SH-SY5Y (cell line): ENCODE results near the gene PRLH.

ENCODE experiments used
- GATA2 ChIP-seq: IDR thresholded peaks from 2 replicates; pipeline ENCODE4 v1.6.1; 2011; ENCODE audit warnings: mild to moderate bottlenecking, low read depth, low read length
- GATA3 ChIP-seq: IDR thresholded peaks from 2 replicates; pipeline ENCODE4 v1.6.1; 2011; ENCODE audit warnings: low read depth, mild to moderate bottlenecking, low read length, moderate library complexity

The PRLH gene

DNA sequence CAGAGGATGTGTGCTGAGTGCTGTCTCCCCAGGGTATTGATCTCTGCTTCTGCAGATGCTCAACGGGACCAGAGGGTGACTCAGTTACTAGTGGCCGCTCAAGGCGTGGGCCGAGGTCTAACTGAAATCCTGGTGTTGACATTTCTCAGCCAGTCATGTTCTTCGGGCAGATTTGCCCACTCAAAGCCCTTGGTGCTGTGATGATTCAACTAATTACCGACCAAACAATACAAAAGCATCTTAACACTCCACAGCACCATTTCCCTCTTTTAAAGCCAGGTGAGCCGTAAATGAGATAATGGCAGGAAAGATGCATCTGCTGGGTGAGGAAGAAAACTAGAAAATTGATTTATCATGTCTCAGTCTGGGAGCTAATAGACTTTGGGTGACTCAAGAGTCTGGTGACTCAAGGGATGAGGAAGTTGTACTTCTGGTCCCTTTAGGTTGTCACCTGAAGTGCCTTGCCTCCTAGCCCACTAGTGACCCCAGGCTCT is 32.7 kb upstream of the PRLH start:
- TF ChIP-seq GATA2, result no peak
- TF ChIP-seq GATA3, result no peak

DNA sequence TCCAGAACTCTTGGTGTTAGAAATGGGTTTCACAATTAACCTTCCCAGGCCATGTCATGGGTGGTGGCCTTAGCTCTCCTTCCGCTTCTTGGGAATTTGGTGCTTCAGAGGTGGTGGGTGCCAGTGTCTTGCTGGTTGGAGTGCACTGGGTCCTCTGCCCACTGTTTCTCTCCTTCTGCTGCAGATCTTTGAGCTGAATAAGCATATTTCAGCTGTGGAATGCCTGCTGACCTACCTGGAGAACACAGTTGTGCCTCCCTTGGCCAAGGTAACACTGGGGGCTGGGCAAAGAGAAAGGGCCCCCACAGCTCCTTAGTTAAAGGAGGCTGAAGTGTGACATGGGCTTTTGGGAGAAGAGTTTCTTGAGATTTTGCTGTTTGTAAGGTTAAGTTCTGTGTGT is 32.0 kb upstream of the PRLH start:
- TF ChIP-seq GATA3, result no peak
- TF ChIP-seq GATA2, result no peak

DNA sequence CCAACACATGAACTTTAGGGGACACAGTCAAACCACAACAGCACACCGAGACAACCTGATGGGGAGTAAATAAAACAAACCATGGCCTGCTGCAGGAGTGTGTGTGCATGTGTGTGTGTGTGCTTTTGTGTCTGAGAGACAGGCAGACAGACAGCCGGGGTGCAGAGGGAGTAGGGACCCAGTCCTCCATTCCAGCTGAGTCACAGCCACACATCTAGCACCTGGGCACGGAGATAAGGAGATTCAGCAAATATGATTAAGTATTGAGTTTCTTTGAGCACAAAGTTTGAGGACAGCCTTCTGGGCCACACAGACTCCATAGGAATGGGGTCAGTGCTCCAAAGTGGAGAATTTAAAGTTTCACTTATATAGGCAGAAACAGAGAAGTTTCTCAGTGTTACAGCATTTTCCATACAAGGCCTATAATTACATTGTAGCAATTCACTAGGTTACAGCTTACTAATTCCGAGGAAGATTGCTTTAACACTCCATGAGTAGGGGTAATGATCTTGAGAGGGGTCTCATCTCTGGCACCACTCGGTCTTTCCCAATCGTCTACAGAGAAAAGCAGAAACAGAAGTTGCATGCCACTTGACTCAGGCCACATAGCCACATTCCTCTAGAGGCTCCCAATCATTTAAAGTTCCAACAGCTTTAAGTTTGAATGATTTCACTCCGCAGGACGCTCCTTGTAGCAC is 30.8 kb upstream of the PRLH start:
- TF ChIP-seq GATA3 (no peak), GATA2 (no peak)

DNA sequence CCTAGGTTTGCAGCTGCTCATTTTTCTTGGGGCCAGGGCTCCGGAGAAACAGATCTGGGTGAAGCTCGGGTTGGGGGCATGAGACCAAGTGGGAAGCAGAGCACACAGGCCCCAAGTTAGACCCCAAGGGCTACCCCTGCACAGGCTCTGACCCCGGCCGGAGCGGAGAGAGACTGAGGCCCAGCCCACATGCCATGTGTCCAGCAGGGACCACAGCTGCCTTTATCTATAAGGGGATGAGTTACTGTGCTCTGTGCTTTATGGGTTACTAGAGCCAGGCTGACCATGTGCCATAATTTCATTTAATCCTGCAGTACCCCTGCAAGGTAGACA is 30.3 kb upstream of the PRLH start:
- TF ChIP-seq GATA3 (no peak), GATA2 (no peak)

- TF ChIP-seq GATA2 (no peak), GATA3 (no peak)
Measured at GRCh38 chr2:237536617-237537016, 29.8 kb upstream of the PRLH start.

GRCh38 chr2:237538001-237538720 is 28.2 kb upstream of the PRLH start:
- TF ChIP-seq GATA2 (no peak), GATA3 (no peak)

DNA sequence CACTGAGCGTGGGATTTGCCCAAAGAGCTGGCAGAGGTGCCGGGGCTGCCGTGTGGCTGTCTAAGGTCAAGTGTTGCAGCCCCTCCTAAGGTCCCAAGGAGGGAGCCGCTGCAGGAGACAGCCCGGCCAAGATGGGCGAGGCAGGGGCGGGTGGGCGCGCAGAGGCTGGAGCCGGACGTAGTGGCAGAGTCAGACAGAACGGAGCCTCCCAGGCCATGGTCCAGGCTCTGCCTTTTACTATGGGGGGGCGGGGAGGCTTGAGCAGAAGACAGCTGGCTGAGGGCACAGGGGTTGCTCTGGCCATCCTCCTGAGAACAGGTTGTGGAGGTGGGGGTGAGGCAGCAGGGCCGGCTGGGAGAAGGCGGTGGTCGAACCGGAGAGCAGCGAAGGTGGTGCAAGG is 27.5 kb upstream of the PRLH start:
- TF ChIP-seq GATA3, result no peak
- no peak for TF ChIP-seq GATA2

DNA sequence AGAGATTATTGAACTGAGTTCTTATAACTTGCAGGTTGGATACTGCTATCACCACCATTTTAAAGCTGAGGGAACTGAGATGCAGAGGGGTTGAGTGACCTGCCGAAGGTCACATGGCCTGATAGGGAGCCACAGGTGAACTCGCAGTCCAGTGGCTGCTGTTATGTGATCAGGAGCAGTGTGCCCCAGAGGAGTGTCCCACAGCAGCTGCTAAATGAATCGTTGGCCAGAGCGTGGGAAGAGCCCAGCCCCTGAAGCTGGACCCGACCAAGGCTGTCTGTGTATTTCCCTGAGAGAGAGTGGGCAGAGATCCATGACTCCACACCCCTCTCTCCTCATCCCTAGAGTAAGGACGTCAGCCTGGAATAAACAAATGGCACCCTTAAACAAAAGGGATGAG is 26.7 kb upstream of the PRLH start:
- TF ChIP-seq GATA3 (no peak), GATA2 (no peak)

DNA sequence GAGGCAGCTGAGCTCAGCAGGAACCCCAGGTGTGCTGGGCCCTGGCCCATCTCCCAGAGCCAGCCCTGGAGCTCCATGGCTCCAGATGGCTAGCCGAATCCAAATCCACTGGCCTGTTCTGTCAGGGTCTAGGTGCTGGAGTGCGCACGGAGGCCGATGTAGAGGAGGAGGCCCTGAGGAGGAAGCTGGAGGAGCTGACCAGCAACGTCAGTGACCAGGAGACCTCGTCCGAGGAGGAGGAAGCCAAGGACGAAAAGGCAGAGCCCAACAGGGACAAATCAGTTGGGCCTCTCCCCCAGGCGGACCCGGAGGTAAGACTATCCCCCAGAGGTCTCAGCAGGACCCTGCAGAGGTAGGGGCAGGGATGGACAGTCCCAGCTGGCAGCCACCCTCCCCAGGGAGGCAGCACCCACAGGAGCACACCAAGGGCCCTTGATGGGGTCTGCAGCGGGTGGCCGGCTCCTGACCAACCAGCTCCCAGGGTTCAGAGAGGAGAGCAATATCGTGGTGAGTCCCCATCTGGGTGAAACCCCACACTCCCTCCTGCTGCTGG is 26.1 kb upstream of the PRLH start:
- no peak for TF ChIP-seq GATA2
- no peak for TF ChIP-seq GATA3

GRCh38 chr2:237540823-237541222 is 25.6 kb upstream of the PRLH start:
- TF ChIP-seq GATA3, result no peak
- TF ChIP-seq GATA2, result no peak

DNA sequence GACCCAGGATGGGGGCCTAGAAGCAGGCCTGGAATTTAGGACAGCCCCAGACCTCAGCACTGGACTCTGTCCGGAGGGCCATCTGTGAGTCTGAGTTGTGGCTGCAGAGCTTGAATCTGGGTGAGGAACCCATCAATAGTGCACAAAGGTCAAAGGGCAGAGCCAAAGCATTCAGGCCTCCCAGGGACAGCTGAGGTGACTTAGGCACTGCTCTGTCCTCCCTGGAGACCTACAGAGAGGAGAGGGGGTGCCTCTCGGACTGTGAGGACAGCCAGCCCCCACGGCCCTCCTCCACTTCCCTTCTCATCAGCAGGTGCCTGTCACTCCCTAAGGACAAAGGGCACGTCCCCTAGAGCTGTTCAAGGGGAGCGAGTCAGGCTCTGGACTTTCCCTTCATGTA is 25.1 kb upstream of the PRLH start:
- TF ChIP-seq GATA2 (no peak), GATA3 (no peak)

- TF ChIP-seq GATA2 (no peak), GATA3 (no peak)
Measured at GRCh38 chr2:237542001-237542704, 24.2 kb upstream of the PRLH start.

DNA sequence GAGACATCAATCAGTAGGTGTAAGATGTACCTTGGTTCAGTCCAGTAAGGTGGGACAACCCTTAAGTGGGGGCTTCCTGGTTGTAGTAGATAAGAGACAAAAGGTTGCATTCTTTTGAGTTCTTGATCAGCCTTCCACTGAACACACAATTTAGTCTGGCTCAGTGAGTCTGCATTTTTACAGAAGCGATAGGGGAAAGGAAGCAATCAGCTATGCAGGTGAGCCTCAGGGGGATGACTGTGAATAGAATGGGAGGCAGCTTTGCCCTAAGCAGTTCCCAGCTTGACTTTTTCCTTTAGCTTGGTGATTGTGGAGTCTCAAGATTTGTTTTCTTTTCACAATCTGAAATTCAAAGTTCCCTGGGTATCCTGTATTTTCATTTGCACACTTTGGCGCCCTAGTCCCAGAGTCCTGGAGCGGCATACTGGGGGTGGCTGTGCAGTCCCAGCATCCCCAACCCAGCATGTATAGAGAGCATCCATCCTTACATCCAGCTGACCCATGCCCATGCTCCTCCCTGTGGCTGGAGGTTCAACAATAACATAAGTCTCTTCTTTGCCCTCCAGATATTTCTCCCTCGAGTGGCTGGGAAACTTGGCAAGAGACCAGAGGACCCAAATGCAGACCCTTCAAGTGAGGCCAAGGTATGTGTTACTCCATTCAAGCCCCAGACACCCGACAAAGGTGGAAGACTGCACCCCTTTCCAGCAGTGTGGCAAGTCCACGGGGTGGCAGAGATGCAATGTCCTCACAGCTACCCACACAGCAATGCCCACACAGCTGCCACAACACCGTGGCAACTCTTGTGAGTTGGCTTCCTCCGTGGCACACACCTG is 20.1 kb upstream of the PRLH start:
- TF ChIP-seq GATA3 (no peak), GATA2 (no peak)

- no peak for TF ChIP-seq GATA3
- TF ChIP-seq GATA2, result no peak
Measured at GRCh38 chr2:237546876-237547395, 19.4 kb upstream of the PRLH start.
